Measurements from ENCODE around the gene BFSP2. TPM values are rescaled to one million over a fixed set of nuclear protein-coding genes. Genes with fewer than 3 reads are reported as not detected.
A peak's percentile ranks its signal among the peaks of the same experiment; 100 is the strongest.

BFSP2 gene
- total and polyA plus RNA-seq, 2 of the 4 experiments (the other 2 are of a cell fraction) = not detected

DNA sequence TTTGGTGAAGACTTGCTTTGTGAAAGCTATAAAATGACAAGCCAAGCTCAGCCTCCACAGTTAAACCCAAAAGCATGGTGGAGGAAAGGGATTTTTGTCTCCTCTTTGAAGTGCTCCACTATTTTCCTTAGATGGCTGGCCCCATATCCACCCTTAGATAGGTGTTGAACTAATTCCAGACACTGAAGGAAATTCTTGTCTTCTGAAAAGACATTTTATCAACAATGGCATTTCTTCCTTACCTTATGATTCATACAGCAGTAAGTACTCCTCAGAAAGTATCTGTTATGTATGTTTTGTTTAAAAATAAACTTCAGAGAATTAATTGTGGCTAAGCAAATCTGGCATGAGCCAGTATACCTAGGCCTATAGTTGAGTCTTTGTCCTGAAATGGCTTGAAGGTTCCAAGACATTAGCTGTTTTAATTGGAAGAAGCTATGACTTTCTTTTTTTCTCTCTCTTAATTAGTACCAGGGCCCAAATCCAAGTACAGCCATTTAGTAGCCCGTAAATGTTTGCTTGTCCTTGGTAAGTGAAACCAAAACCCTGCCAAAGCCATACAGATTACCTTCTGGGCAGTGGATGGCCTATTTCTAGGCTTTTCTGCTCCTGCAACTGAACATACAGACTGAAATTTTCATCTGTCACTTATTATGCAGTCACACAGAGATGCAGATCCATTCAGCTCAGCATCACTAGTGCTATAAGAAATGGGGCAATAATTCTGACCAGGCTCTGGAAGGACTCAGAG is 5.1 kb upstream of the BFSP2 start:
- Histone ChIP-seq H4K8ac (ENCODE audit: low read depth in 2 of 2, low read length in 2 of 2) (peak overlapping the region in 1 of 2 experiments; percentile 42; a peak in 2 of 4 replicates), H3K27me3 (ENCODE audit: control insufficient read depth, insufficient read depth, low read length) (no peaks in the 10 kb centered on the region), H3K9me3 (ENCODE audit: control insufficient read depth, insufficient read depth, low read length) (peaks cover 2% of the 10 kb centered on the region; the same call in 1 of the 2 replicates), H3K27ac (ENCODE audit: insufficient read depth, low read length) (no peak overlapping the region), H3K4me1 (ENCODE audit: control insufficient read depth, insufficient read depth, low read length) (peaks cover 2% of the 10 kb centered on the region; the same call in 1 of the 2 replicates), H2BK20ac (ENCODE audit: low read depth, low read length) (peak overlapping the region; percentile 77), H3K56ac (ENCODE audit: extremely low read depth, insufficient read depth, low read length) (peak overlapping the region; percentile 22; the same call in 1 of the 2 replicates), H3K4ac (ENCODE audit: low read depth, low read length) (peak overlapping the region; percentile 46), H4K20me1 (ENCODE audit: insufficient read depth, low read length) (no peaks in the 10 kb centered on the region), H3K4me2 (ENCODE audit: low read depth, low read length) (no peak overlapping the region), H3K36me3 (ENCODE audit: control insufficient read depth, insufficient read depth, low read length) (no peaks in the 10 kb centered on the region), H4K91ac (ENCODE audit: insufficient read depth, low read depth, low read length) (peak overlapping the region; percentile 53), H3K4me3 (ENCODE audit: insufficient read depth, low read depth, low read length) (no peak overlapping the region), H4K5ac (ENCODE audit: low read depth, low read length) (no peak overlapping the region; the same call in 1 of the 2 replicates), H3K9ac (ENCODE audit: low read depth, low read length) (no peak overlapping the region), H3K18ac (ENCODE audit: low read depth, low read length) (no peak overlapping the region; the same call in 1 of the 2 replicates), H2AK9ac (replicated peaks; ENCODE audit: low read depth, low read length, poor library complexity) (no peak overlapping the region), H2BK15ac (ENCODE audit: low read depth, low read length) (0 out of 3 replicates have a peak overlapping the region, but pooled peaks have one; percentile 45), H3K9me1 (ENCODE audit: insufficient read depth, low read length) (peaks cover 12% of the 10 kb centered on the region; the same call in 1 of the 2 replicates), H2BK5ac (ENCODE audit: low read depth, low read length, poor library complexity, severe bottlenecking) (peak overlapping the region; percentile 74), H3K79me1 (ENCODE audit: low read depth in 1 of 2, low read length in 2 of 2) (peaks cover 13 to 17% of the 10 kb centered on the region in 2 experiments; a peak in 2 of 4 replicates), H2AK5ac (ENCODE audit: low read depth, low read length) (0 out of 2 replicates have a peak overlapping the region, but pooled peaks have one; percentile 2), H3K14ac (replicated peaks; ENCODE audit: low read depth, low read length) (peak overlapping the region; percentile 34; the same call in 1 of the 2 replicates), H3K23ac (ENCODE audit: low read depth, low read length) (no peak overlapping the region), H2AFZ (replicated peaks; ENCODE audit: low read length, poor library complexity) (peak overlapping the region; percentile 29), H2BK120ac (ENCODE audit: low read depth, low read length) (peak overlapping the region; percentile 79)
- 80% methylated on average over 1 of the region's 1 CpG; no CpG with 5 or more reads in 1 of the 2 experiments for WGBS, 2 experiments (ENCODE audit: extremely low coverage in 2 of 2, insufficient read length in 1 of 2)
- no TSS peak for BruUV-seq (replicated peaks)
- POLR2A ChIA-PET (ENCODE audit: unreplicated experiment) = no interaction called here
- DNase-seq = peak; percentile 34
- dilution Hi-C loops (cut with HindIII; ENCODE audit: low sequenced_read_pairs, unreplicated experiment) = no loop called here
- no peak for TF ChIP-seq CHD1 (IDR thresholded peaks at IDR 0.05; ENCODE audit: low read depth, low read length)
- TF ChIP-seq MAZ (IDR thresholded peaks at IDR 0.05; ENCODE audit: borderline replicate concordance, low read depth, low read length) = no peak
- no peak for TF ChIP-seq SMC3 (IDR thresholded peaks at IDR 0.05; ENCODE audit: low read depth, low read length)
- TF ChIP-seq RFX5 (IDR thresholded peaks at IDR 0.05; ENCODE audit: low read depth, low read length) = no peak
- no peak for TF ChIP-seq CEBPB (IDR thresholded peaks at IDR 0.05; ENCODE audit: low read depth, low read length)
- TF ChIP-seq, protein P1, sequence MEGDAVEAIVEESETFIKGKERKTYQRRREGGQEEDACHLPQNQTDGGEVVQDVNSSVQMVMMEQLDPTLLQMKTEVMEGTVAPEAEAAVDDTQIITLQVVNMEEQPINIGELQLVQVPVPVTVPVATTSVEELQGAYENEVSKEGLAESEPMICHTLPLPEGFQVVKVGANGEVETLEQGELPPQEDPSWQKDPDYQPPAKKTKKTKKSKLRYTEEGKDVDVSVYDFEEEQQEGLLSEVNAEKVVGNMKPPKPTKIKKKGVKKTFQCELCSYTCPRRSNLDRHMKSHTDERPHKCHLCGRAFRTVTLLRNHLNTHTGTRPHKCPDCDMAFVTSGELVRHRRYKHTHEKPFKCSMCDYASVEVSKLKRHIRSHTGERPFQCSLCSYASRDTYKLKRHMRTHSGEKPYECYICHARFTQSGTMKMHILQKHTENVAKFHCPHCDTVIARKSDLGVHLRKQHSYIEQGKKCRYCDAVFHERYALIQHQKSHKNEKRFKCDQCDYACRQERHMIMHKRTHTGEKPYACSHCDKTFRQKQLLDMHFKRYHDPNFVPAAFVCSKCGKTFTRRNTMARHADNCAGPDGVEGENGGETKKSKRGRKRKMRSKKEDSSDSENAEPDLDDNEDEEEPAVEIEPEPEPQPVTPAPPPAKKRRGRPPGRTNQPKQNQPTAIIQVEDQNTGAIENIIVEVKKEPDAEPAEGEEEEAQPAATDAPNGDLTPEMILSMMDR (conservative IDR thresholded peaks at IDR 0.05; ENCODE audit: low read depth, low read length) = no peak
- no peak for TF ChIP-seq MXI1 (IDR thresholded peaks at IDR 0.05; ENCODE audit: borderline replicate concordance, low read depth, low read length)
- no peak for TF ChIP-seq RAD21 (IDR thresholded peaks at IDR 0.05; ENCODE audit: low read length)
- in situ Hi-C loops (cut with MboI; ENCODE audit: low sequenced_read_pairs) = no loop called here
- CTCF ChIA-PET = no interaction called here
- peak; percentile 66 for ATAC-seq (ENCODE audit: low read depth)
- intact Hi-C loops (cut with micrococcal nuclease) = no loop called here
